Stomach (tissue), 9 donors: ENCODE measurements around the gene SLC16A5. TPM values are rescaled to one million over a fixed set of nuclear protein-coding genes. Genes with fewer than 3 reads are reported as not detected.
A peak's percentile ranks its signal among the peaks of the same experiment; 100 is the strongest.

Experiments used
- DNase-seq, 2 donors: peaks; one replicate each; pipeline versions ENCODE4 v3.0.0 to v3.0.0-alpha.2; 2013 to 2019
- H3K27ac ChIP-seq, 5 donors: fragments of 200-600 bp in 4 of 5; sonication (generic) in 4 of 5; one replicate each; pipeline ENCODE4 v1.5.1; 2013 to 2019; ENCODE audit warnings: mild to moderate bottlenecking in 1 of 5, moderate library complexity in 1 of 5
- H3K27me3 ChIP-seq, 3 donors: fragments of 200-600 bp; sonication (generic); one replicate each; pipeline ENCODE4 v1.5.1; 2017 to 2019; ENCODE audit warnings: mixed run types in 1 of 3
- H3K36me3 ChIP-seq, 4 donors: fragments of 200-600 bp; sonication (generic); 1 replicate in 3 of 4; 2 replicates in 1 of 4; pipeline ENCODE4 v1.5.1; 2016 to 2019
- H3K4me1 ChIP-seq, 4 donors: fragments of 200-600 bp; sonication (generic); one replicate each; pipeline ENCODE4 v1.5.1; 2016 to 2019
- H3K4me3 ChIP-seq, 4 donors: fragments of 200-600 bp; sonication (generic) in 3 of 4; one replicate each; pipeline ENCODE4 v1.5.1; 2016 to 2019; ENCODE audit warnings: mild to moderate bottlenecking in 1 of 4
- H3K9me3 ChIP-seq, 4 donors: fragments of 200-600 bp; sonication (generic); one replicate each; pipeline ENCODE4 v1.5.1; 2016 to 2019
- EP300 ChIP-seq: sonication (generic); formaldehyde crosslinking; IDR thresholded peaks from one replicate; pipeline ENCODE4 v1.6.1; 2017; ENCODE audit warnings: antibody characterized with exemption
- POLR2A ChIP-seq, 4 donors: fragments of 450-650 bp; IDR thresholded peaks; one replicate each; pipeline ENCODE4 v1.6.1; 2016; ENCODE audit warnings: antibody characterized with exemption in 4 of 4, control low read depth in 2 of 4, mild to moderate bottlenecking in 1 of 4, moderate library complexity in 1 of 4
- POLR2AphosphoS5 ChIP-seq, 3 donors: sonication (generic); formaldehyde crosslinking; IDR thresholded peaks; one replicate each; pipeline ENCODE4 v1.6.1; 2016; ENCODE audit warnings: antibody characterized with exemption in 3 of 3
- WGBS, 5 donors: extraction: QIAGEN DNeasy Blood & Tissue Kit in 3 of 5; methylation state at CpG; one replicate each; pipeline versions ENCODE4 v1.1.5 to v1.1.7; 2013 to 2018; 5-methylcytosine and 5-hydroxymethylcytosine counted together
- intact Hi-C: fragments of 100-400 bp; cut with DNase I; formaldehyde crosslinking; loops from one replicate; pipeline ENCODE4 v1.15.1; 2023; ENCODE audit warnings: low total_unique reads
- polyA plus RNA-seq, 3 donors: library from polyadenylated mRNA; stranded (reverse); fragments of 200-250 nt; gene quantifications; one replicate each; pipeline ENCODE4 v1.2.3, GENCODE V29; 2013
- total RNA-seq, 5 donors: library from RNA; depleted of rRNA; stranded (reverse); fragments of >200 nt; gene quantifications; one replicate each; pipeline versions ENCODE4 v1.1.0 to v1.2.3, GENCODE V29; 2014 to 2016
- TF ChIP-seq, protein P1 (sequence below), 7 experiments: fragments of 450-650 bp in 4 of 7; fragments of 200-600 bp in 3 of 7; sonication (generic) in 3 of 7; IDR thresholded peaks; one replicate each; pipeline ENCODE4 v1.5.1; 2016 to 2019; ENCODE audit warnings: antibody characterized with exemption in 7 of 7, control low read depth in 2 of 7, mild to moderate bottlenecking in 1 of 7
- donor health status: healthy with polysubstance abuse.
- donor health status: Bipolar disorder and iron deficiency.
- donor health status: healthy.

The SLC16A5 gene
- total and polyA plus RNA-seq, 8 donors = 6.8 to 132 (median 36.5) TPM

GRCh38 chr17:75098861-75099260 lies 11.1 kb downstream of the SLC16A5 start:
- no peak for DNase-seq

DNA sequence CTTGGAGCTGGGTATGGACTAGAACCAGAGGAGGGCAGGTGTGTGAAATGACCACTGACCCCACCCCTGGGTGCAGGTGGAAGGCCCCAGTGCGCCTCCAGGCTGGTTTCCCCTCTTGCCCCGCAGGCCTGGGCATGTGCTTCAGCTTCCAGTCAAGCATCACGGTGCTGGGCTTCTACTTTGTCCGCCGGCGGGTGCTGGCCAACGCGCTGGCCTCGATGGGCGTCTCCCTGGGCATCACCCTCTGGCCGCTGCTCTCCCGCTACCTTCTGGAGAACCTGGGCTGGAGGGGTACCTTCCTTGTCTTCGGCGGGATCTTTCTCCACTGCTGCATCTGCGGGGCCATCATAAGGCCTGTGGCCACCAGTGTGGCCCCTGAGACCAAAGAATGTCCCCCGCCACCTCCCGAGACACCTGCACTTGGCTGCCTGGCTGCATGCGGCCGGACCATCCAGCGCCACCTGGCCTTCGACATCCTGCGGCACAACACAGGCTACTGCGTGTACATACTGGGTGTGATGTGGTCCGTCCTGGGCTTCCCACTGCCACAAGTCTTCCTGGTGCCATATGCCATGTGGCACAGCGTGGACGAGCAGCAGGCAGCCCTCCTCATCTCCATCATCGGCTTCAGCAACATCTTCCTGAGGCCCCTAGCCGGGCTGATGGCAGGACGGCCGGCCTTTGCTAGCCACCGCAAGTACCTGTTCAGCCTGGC lies 12.3 kb downstream of the SLC16A5 start:
- Histone ChIP-seq H3K4me3 (no peak overlapping the region), H3K27ac (no peak overlapping the region), H3K27me3 (no peaks in the 10 kb centered on the region), H3K9me3 (no peaks in the 10 kb centered on the region), H3K4me1 (peaks cover 6 to 32% (median 18%) of the 10 kb centered on the region in 4 donors), H3K36me3 (peaks cover 22 to 56% (median 46%) of the 10 kb centered on the region in 4 donors)
- DNase-seq = no peak
- TF ChIP-seq EP300 (no peak), POLR2AphosphoS5 (IDR thresholded peaks at IDR 0.05) (no peak)
- 91 to 96% (median 96%) methylated on average over 19 to 31 of the region's 31 CpGs for WGBS, 5 donors
- intact Hi-C loops = no loop called here

More at GRCh38 chr17:75098861-75099260, 11.1 kb downstream of the SLC16A5 start:
- peaks cover 22 to 44% (median 36%) of the 10 kb centered on the region in 4 donors for H3K36me3 ChIP-seq
- H3K9me3 ChIP-seq = no peaks in the 10 kb centered on the region
- no peak overlapping the region for H3K4me3 ChIP-seq
- H3K4me1 ChIP-seq = peaks cover 9 to 37% (median 26%) of the 10 kb centered on the region in 4 donors
- H3K27ac ChIP-seq = no peak overlapping the region
- no peaks in the 10 kb centered on the region for H3K27me3 ChIP-seq
- no peak for TF ChIP-seq POLR2A (IDR thresholded peaks at IDR 0.05)
- TF ChIP-seq EP300 = no peak
- no peak for TF ChIP-seq POLR2AphosphoS5 (IDR thresholded peaks at IDR 0.05)
- intact Hi-C loops = no loop called here
- WGBS, 5 donors = 84 to 95% (median 85%) methylated on average over 7 of the region's 7 CpGs

GRCh38 chr17:75102385-75102821 lies 14.6 kb downstream of the SLC16A5 start:
- H3K27me3 ChIP-seq = no peaks in the 10 kb centered on the region
- no peaks in the 10 kb centered on the region for H3K9me3 ChIP-seq
- TF ChIP-seq EP300 (no peak), POLR2A (IDR thresholded peaks at IDR 0.05) (no peak), POLR2AphosphoS5 (IDR thresholded peaks at IDR 0.05) (no peak)
- WGBS, 5 donors = 61 to 75% (median 68%) methylated on average over 12 of the region's 12 CpGs
- no peak overlapping the region for H3K4me3 ChIP-seq
- peaks cover 0 to 27% (median 9%) of the 10 kb centered on the region in 4 donors for H3K4me1 ChIP-seq
- peaks cover 22 to 59% (median 47%) of the 10 kb centered on the region in 4 donors for H3K36me3 ChIP-seq
- peak in 1 of 2 donors; percentile 35 for DNase-seq
- intact Hi-C loops = no loop called here
- no peak overlapping the region for H3K27ac ChIP-seq

DNA sequence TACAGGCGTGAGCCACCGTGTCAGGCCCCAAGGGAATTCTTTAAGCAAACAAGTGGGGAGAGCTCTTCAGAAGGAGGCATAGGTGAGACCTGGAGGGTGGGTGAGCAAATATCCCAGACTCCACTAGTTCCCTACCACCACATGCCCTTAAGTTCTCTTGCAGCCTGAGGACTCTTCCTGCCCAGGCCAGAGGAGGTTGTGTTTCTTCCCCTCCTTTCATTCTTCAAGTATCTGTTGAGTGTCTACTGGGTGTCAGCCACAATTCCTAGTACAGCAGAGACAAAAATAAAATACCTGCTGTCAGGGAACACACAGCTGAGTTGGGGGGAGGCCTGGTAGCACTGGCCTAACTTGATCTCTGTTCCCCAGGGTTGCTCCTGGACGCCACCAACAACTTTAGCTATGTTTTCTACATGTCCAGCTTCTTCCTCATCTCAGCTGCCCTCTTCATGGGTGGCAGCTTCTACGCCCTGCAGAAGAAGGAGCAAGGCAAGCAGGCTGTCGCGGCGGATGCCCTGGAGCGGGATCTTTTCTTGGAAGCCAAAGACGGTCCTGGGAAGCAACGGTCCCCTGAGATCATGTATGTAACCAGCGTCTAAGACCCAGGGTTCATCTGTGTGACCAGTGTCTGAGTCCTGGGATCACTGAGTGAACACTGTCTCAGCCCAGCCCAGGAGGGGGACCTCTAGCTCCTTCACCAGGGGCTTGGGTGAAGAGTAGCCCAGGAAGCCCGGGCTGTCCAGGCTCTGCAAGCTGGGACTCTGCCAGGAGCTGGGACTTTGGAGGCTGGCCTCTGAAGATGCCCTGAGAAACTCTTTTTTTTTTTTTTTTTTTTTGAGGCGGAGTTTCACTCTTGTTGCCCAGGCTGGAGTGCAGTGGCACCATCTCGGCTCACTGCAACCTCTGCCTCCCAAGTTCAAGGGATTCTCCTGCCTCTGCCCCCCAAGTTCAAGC lies 16.1 kb downstream of the SLC16A5 start:
- 78 to 87% (median 83%) methylated on average over 13 to 14 of the region's 14 CpGs for WGBS, 5 donors
- DNase-seq = no peak
- intact Hi-C loops = no loop called here
- H3K36me3 ChIP-seq = peaks cover 12 to 49% (median 32%) of the 10 kb centered on the region in 4 donors
- H3K4me3 ChIP-seq = no peak overlapping the region
- peaks cover 0 to 39% (median 12%) of the 10 kb centered on the region in 4 donors for H3K4me1 ChIP-seq
- H3K27me3 ChIP-seq = no peaks in the 10 kb centered on the region
- no peaks in the 10 kb centered on the region for H3K9me3 ChIP-seq
- H3K27ac ChIP-seq = no peak overlapping the region
- TF ChIP-seq POLR2AphosphoS5 (IDR thresholded peaks at IDR 0.05) = no peak
- no peak for TF ChIP-seq POLR2A (IDR thresholded peaks at IDR 0.05)
- TF ChIP-seq, protein P1, sequence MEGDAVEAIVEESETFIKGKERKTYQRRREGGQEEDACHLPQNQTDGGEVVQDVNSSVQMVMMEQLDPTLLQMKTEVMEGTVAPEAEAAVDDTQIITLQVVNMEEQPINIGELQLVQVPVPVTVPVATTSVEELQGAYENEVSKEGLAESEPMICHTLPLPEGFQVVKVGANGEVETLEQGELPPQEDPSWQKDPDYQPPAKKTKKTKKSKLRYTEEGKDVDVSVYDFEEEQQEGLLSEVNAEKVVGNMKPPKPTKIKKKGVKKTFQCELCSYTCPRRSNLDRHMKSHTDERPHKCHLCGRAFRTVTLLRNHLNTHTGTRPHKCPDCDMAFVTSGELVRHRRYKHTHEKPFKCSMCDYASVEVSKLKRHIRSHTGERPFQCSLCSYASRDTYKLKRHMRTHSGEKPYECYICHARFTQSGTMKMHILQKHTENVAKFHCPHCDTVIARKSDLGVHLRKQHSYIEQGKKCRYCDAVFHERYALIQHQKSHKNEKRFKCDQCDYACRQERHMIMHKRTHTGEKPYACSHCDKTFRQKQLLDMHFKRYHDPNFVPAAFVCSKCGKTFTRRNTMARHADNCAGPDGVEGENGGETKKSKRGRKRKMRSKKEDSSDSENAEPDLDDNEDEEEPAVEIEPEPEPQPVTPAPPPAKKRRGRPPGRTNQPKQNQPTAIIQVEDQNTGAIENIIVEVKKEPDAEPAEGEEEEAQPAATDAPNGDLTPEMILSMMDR (IDR thresholded peaks at IDR 0.05) = no peak
- TF ChIP-seq EP300 = no peak

GRCh38 chr17:75105126-75106080 lies 17.6 kb downstream of the SLC16A5 start:
- Histone ChIP-seq H3K4me3 (no peak overlapping the region), H3K27ac (peak overlapping the region; percentile 25 to 85 (median 71)), H3K27me3 (no peaks in the 10 kb centered on the region), H3K4me1 (peaks cover 8 to 50% (median 22%) of the 10 kb centered on the region in 4 donors), H3K36me3 (peaks cover 2 to 34% (median 17%) of the 10 kb centered on the region in 4 donors), H3K9me3 (no peaks in the 10 kb centered on the region)
- 21 to 57% (median 36%) methylated on average over 14 to 20 of the region's 20 CpGs for WGBS, 5 donors
- peak; percentile 81 to 85 for DNase-seq
- TF ChIP-seq POLR2AphosphoS5 (IDR thresholded peaks at IDR 0.05) = peak in 2 of 3 donors; percentile 8 to 80
- no peak for TF ChIP-seq POLR2A (IDR thresholded peaks at IDR 0.05)
- TF ChIP-seq, protein P1 (IDR thresholded peaks at IDR 0.05) = peak in 6 of 7 experiments; percentile 52 to 94 (median 87)
- intact Hi-C loops = no loop called here
